HG03469 (cell line): Measurements from ENCODE around the gene QSOX1.

Source experiments
- ATAC-seq: cut with Tn5 transposase; IDR thresholded peaks from one replicate; pipeline ENCODE4 v1.9.1; 2021; ENCODE audit warnings: mild to moderate bottlenecking, moderate library complexity, moderate number of reproducible peaks; ENCODE audit not compliant: unreplicated experiment

The QSOX1 gene

DNA sequence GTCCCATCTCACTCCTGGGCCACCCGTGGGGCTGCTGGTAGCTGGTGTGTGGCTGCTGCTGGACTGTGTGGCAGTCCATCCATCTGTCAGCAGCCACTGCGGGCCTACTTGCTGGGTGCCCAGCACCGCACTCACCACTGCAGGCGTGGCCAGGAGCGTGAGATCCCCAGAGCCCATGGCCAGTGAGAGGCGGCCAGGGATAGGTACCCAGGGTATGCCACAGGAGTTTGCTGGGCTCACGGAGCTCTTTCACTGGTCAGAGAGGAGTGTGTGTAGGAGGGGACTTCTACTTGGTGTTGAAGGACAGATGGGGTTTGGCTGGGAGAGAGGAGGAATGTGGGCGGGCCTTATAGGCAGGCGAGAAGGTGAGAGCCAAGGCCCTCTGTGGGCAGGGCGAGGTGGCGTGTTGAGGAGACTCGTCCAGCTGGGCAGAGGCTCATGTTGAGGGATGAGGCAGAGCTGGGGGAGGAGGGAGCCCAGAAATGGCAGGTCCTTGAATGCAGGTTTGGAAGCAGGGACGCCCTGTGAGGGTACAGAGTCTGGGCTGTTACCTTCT lies 15.0 kb downstream of the QSOX1 start:
- no peak for ATAC-seq

DNA sequence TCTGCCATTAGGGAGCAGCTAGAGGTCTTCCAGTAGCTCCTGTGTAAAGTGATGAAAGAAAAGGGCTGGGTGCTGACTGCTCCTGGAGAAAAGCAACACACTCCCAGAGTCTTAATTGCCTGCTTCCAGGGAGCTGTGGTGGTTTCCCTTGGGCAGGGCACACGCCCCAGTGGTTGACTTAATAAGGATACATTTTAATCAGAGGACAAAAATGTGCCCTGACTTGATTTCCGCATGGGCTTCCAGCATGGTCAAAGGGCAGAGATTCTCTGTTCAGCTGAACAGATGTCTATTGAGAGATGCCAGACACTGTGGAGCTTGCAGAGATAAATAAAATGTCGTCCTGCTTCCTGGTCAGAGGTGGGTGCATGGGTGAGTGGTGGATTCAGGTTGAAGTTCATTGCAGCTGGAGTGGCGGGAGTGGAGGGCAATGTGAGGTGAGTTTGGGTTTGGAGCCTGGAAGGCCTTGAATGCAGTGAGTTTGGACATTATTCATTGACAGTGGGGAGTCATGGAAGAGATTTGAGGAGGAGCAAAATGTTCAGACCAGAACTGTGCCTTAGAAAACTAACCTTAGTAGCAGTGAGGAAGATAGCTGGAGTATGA lies 16.0 kb downstream of the QSOX1 start:
- ATAC-seq, result no peak

DNA sequence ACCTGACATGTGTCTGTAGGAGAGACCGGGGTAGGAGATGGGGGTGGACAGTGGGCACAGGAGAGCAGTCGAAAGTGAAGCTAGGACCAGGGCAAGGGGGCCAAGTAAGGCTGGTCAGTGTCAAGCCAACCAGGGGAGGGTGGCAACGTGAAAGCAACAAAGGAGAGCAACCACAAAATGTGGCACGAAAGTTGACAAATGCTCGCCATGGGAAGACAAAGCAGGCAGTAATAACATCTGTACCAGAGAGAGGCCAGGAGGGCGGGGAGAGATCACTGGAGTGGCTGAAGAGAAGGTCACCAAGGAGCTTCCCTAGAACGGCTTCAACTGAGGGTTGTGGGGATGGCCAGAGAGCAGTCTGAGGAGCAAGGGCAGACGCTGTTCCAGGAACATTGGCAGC lies 17.0 kb downstream of the QSOX1 start:
- ATAC-seq, result no peak

DNA sequence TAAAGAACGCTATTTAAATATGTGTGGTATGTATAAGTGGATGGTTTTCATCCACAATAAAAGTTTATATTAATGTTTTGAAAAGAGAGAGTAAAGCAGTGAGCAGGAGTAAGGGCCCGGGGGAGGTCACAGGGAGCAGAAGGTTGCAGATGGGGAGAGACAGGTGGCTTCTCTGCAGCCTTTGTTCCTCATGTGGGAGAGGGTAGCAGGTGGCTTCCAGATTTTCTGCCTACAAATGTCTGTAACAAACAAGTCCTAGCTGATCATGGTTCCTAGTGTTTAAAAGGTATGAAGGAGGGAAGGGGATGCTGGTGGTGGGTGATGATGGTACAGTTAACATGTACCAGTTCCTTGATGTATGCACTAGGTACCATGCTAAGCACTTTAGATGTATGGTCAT lies 18.8 kb downstream of the QSOX1 start:
- no peak for ATAC-seq

DNA sequence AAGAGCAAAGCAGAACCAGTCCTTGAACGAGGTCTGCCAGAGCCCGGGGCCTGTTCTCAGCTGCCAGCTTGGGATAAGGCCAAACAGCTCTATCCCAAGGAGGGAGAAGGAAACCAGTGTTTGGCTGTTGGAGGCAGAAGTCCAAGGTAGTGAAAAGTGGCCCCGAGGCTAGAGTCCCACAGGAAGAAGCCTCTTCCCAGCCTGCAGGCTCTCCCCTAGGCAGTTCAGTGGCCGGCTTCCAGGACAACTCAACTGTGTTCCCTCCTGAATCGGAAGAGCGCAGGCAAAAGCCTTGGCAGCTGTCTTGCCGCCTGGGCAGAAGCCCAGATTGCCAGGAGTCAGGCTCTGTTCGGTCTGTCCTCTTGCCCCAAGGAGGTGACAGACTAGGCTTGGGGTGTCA lies 19.3 kb downstream of the QSOX1 start:
- no peak for ATAC-seq

DNA sequence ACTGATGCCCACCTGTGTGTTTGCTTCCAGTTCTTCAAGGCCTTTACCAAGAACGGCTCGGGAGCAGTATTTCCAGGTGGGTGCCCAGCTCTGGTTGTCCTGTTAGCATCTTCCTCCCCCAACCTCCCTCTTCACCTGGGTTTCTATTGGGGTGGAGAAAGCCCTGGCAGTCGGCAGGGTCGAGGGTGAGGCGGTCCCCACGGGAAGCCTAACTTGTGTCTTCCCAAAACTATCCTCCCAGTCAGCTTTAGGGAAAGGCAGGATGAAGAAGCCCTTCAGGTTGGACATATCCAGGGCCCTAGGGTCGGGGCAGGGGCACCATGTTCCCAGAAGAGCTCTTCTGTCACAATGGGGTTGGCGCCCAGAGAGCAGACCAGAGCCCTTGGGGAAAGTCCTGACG lies 20.6 kb downstream of the QSOX1 start:
- no peak for ATAC-seq

DNA sequence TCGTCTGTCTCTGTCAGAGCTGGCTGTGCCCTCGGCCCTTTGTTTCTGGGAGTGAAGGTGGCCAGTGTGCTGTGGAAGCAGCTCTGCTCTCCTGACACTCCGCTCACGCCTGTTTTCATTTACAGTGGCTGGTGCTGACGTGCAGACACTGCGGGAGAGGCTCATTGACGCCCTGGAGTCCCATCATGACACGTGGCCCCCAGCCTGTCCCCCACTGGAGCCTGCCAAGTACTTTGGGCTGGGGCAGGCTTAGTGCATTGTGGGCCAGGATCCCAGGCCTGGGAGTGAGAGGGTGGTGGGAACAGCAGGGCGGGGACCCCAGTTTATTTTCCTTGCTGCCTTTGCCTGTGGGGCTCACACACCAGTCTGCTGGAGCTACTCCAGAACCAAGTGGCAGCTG lies 21.1 kb downstream of the QSOX1 start:
- ATAC-seq, result no peak

DNA sequence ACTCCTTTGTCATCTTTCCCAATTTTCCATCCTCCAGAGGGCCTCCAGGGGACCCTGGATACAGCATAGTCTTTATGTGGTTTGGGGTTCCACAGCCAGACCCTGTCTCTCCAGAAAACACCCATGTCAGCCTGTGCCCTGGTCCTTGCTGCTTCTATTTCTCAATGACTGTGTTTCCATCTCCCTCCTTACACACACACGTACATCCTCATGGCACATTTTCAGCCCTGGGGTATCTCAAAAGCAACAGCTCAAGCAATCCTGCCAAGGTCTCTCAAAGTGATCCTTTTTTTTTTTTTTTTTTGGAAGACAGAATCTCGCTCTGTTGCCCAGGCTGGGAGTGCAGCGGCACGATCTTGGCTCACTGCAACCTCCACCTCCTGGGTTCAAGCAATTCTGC lies 22.3 kb downstream of the QSOX1 start:
- ATAC-seq, result no peak

DNA sequence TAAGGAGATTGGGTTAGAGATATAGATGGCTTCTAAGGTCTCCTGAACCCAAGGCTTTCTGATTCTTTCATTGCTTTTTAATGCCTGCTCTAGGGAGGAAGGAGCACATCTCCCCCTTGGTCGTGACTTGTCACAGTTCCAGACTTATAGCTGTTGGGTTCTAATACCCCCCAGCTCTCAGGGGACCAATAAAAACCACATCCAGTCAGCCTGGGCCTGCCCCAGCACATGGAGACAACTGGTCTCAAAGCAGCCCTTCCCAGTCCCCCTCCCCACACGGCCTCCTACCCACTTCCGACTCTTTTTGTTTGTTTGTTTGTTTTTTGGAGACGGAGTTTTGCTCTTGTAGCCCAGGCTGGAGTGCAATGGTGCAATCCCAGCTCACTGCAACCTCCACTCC lies 23.3 kb downstream of the QSOX1 start:
- ATAC-seq, result no peak

DNA sequence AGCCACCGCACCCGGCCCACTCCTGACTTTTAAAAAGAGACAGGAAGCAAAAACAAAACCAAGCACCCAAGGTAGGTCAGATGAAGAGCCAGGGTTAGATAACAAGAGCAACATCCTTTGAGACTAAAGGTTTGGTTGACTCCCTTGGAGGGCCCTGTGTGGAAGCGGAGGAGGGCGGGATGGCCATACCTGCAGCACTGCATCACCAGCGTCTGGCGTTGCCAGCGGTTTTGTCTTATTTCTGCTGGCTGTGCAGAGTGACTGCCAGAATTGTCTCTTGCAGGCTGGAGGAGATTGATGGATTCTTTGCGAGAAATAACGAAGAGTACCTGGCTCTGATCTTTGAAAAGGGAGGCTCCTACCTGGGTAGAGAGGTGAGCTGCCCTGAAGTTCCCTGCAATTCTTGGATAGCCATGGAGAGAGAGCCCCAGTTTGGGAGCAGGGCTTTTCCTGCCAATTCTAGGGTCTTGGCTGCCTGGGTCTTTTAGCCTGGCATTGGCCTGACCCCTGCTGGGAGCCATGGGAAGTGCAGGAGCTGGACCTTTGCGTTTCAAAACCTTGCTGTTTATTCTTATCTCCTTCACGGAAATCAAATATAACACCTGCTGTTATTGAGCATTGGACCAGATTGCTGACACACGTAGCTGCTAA lies 24.0 kb downstream of the QSOX1 start:
- ATAC-seq, result no peak

DNA sequence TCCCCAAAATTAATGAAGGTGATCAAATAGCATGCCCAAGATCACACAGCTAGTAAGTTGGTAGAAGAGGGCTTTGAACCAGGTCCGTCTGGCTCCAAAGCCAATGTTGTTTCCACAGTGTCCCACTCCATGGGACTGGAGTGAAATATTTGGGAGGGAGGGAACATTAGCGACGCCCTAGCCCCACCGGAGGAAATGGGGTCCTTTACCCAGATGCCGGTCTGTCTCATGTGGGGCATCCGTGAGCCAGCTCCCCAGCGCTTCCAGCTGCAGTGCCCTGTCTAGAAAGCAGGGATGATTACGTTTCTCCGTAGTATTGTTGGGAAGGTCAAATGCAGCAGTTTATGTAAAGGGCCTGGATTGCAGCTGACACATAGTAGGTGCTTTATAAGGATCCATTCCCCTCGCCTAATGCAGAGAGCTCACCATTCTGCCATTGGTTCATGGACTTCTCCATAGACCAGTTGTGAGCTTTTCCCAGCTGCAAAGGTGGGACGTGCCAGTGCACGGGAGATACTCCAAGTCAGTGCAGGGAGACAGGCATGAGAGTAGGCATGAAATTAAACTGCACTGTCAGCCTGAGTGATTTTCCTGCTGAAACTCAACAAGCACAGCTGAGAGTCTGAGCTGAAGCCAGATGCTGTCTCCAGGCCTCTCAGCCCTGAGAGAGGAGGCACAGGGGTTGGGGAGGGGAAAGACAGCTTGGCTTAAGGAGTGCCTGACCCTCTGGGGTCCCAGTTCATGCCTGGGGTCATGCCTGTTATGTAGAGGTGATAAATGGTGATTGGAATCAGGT lies 24.7 kb downstream of the QSOX1 start:
- ATAC-seq, result no peak

DNA sequence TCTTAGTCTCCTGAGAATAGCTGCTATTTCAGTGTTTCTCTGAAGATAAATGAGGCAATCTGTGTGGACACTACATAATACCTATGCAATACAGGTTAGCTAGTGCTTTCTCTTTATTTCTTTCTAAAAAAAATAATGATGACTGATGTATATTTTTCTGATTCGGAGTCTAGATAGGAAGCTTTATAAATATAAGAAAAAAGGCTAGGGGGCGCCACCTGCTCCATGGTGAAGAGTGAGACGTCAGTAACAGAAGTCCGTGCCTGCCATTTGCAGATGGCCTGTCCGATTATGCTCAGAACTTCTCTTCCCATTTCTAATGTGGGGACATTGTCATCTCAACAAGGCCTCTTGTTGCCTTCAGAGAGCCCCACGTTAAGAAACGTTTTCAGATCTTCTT lies 26.4 kb downstream of the QSOX1 start:
- no peak for ATAC-seq

DNA sequence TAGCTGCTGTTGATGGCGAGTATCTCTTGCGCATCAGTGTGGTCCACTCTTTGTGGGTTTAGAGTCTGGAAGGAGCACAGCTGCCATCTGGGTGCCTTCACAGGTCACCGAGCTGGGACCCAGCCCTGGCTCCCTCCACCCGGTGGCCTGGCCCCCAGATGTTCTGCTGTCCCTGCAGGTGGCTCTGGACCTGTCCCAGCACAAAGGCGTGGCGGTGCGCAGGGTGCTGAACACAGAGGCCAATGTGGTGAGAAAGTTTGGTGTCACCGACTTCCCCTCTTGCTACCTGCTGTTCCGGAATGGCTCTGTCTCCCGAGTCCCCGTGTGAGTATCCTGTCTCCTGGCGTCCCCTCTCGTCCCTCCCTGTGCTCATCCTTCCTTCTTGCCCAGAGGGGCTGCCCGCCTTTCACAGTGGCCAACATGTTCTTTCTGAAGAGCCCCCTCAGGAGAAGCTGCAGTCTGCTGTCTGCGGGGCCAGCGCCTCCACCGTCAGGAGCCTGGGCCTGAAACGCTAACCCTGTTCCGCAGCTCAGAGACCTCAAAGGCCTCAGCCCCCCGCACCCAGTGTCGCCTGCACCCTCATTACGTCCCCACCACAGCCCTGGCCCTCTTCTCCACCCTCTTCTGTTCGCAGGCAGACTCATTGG lies 27.4 kb downstream of the QSOX1 start:
- ATAC-seq, result no peak

DNA sequence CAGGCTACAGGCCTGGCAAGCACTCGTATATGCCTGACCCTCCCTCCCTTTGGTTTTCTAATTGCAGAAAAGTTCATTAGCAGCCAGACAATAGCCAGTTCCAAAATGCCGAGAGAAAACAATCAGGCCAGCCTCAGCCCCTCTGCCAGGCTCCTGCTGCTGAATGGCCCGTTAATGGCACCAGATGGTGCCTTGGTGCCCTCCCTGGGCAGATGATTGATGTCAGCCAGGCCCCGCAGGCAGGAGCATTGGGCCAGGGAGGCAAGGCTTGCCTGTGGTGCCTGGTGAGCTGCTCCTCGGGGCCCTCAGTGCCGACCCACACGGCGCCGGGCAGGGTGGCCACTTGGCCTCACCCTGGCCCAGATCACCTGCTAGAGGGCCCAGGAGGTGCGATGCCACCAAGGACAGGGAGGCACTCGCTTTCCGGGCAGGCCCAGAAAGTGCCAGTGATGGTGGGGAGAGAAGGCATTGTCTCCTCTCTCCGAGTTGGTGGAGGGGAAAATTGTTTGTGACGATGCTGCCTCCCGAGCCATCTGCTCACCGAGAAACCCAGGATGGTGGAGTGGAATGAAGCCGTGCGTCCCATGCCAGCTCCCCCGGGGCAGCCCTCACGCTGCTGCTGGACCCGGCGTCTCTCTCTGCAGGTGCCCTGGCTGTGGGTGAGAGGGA lies 28.1 kb downstream of the QSOX1 start:
- ATAC-seq, result no peak

DNA sequence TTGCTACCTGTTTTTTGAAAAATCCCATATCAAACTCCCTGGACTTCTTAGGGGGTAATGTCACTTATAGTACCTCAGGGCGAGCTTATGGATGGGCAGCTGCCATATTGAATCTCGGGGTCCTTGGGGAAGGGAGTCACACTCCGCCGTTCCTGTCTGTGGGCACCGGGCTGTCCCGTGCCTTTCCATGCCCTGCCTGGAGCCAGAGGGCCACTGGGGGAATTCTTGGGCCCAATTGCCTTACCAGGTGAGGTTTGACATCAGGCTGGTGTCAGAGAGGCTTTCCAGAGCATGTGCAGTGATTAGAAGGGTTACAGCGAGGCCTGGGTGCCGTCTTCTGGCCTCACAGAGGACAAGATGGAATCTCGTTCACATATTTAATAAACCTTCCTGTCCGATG lies 28.8 kb downstream of the QSOX1 start:
- ATAC-seq, result no peak

DNA sequence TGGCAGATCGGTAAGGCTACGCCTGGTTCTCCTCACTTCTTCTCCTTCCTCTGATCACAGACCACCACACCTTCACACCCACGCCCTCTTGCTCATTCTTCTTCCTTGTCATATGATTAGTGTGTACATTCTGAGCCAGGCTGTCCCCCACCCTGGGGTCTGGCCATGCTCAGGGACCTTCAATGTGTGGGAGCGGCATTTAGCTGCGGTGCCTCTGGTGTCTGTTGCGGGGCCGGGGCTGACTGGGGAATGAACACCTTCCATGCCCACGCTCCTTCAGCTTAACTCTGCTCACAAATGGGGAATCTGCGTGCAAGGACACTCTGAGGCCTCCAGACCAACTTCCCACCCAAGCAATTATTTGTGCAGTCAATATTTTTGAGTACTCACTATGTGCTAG lies 29.4 kb downstream of the QSOX1 start:
- no peak for ATAC-seq

DNA sequence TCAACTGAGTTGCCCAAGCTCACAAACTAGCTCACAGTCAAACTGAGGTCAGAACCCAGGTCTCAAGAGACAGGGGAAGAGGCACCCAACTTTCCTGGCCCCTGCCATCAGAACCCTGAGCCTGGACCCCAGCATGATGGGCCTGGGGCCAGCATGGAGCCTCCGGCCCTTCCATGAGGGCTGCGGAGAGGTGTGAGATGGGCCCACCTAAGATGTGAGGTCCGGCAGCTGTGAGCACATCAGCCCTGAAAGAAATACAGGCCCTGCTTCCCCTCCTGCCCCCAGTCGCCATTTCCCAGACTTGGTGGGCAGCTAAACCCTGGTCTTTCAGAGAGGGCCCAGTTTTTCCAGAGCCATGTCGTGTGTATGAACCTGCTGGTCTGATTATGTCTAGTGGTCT lies 30.6 kb downstream of the QSOX1 start:
- ATAC-seq, result no peak

DNA sequence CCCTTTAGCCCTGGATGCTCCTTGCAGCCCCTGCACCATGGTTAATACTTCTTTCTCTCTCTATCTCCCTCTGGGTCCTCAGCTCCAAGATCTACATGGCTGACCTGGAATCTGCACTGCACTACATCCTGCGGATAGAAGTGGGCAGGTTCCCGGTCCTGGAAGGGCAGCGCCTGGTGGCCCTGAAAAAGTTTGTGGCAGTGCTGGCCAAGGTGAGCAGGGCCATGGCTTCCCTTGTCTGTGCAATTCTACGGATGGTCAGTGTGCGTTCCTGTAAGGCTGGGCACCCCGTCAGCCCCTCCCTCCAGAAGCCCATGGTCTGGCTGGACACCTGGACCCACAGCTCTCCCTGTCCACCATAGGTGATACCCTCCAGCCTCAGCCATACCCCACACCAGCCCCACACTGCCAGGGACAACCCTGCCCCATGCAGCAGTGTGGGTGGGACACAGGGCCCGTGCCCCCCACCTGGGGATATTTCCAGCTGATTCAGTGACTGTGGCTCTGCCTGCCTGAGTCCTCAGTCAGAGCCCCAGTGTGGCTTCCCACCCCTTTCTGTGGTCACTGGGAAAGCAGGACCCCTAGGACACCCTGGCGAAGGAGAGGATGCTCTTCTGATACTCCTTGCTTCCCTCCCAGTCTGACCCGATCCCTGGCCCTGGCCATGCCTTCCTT lies 31.4 kb downstream of the QSOX1 start:
- no peak for ATAC-seq

DNA sequence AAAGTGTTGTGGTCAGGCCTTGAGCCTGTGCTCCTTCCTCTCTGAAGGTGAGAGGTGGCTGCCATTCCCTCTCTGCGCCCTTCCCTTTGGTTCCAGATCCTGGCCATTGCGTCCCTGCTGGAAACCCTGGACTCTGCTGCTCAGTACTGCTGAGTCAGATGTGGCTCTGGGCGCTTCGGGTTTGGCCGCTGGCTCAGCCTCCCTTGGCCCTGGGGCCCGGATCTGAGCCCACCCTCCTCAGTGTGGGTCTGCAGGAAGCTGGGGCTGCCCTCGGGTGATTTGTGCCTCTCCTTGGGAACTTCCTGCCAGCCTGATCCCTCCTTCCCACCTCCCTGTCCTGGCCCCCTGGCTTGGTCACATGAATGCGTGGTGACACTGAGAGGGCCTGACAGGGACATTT lies 32.2 kb downstream of the QSOX1 start:
- ATAC-seq, result no peak

DNA sequence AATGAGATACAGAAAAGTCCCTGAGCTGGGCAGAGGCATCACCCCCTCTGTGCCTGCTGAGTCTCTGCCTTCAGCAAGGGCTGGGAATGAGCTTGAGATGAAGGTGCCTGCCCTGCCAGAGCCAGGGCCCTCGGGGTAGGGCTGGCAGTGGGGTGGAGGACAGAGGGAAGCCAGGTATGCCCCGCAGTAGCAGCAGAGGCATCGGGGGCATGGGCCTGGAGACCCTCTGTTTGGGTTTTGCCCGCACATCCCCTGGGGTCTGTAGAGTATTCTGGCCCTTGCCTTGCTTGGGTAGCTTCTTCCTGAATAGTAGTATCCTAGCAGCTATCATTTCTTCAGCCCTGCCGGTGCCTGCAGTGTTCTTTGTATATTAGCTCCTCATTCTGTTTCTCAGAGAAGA lies 33.0 kb downstream of the QSOX1 start:
- no peak for ATAC-seq
